Aorta (tissue), 5 donors: ENCODE results near the gene TFG. TPM values are rescaled to one million over a fixed set of nuclear protein-coding genes. Genes with fewer than 3 reads are reported as not detected.

Experiments
- ATAC-seq: fragments of 200-7000 bp; cut with Tn5 transposase; one replicate; pipeline ENCODE4 v1.9.1; 2022; ENCODE audit warnings: moderate library complexity; ENCODE audit not compliant: low FRiP score
- DNase-seq, 2 donors: peaks; one replicate each; pipeline ENCODE4 v3.0.0-alpha.2; 2020
- H3K27ac ChIP-seq, 2 donors: one replicate each; pipeline ENCODE4 v1.5.1; 2013; ENCODE audit warnings: low read length in 2 of 2, mild to moderate bottlenecking in 2 of 2, moderate library complexity in 2 of 2, control low read depth in 1 of 2, inconsistent platforms in 1 of 2, low read depth in 1 of 2
- H3K27me3 ChIP-seq, 2 donors: one replicate each; pipeline ENCODE4 v1.6.1; 2013; ENCODE audit warnings: control low read depth in 1 of 2, low read length in 1 of 2, mild to moderate bottlenecking in 1 of 2, moderate library complexity in 1 of 2; ENCODE audit not compliant: insufficient read depth in 2 of 2, control insufficient read depth in 1 of 2
- H3K36me3 ChIP-seq, 2 donors: one replicate each; pipeline ENCODE4 v1.6.1; 2013; ENCODE audit warnings: control low read depth in 1 of 2, low read length in 1 of 2, mild to moderate bottlenecking in 1 of 2; ENCODE audit not compliant: insufficient read depth in 2 of 2, control insufficient read depth in 1 of 2
- H3K4me1 ChIP-seq, 2 donors: one replicate each; pipeline ENCODE4 v1.6.1; 2013; ENCODE audit warnings: low read length in 2 of 2, control low read depth in 1 of 2, mild to moderate bottlenecking in 1 of 2, moderate library complexity in 1 of 2; ENCODE audit not compliant: insufficient read depth in 2 of 2, control insufficient read depth in 1 of 2
- H3K4me3 ChIP-seq, 2 donors: one replicate each; pipeline ENCODE4 v1.5.1; 2013; ENCODE audit warnings: low read length in 2 of 2, control low read depth in 1 of 2, mild to moderate bottlenecking in 1 of 2
- H3K9me3 ChIP-seq: one replicate; pipeline ENCODE4 v1.6.1; 2013; ENCODE audit warnings: mild to moderate bottlenecking, low read length; ENCODE audit not compliant: control insufficient read depth
- WGBS, 2 donors: extraction: QIAGEN DNeasy Blood & Tissue Kit; methylation state at CpG; one replicate each; pipeline ENCODE4 v1.1.7; 2013; 5-methylcytosine and 5-hydroxymethylcytosine counted together
- intact Hi-C, 2 donors: fragments of 100-400 bp; cut with DNase I; formaldehyde crosslinking; loops; one replicate each; pipeline versions ENCODE4 v1.14.2 to v1.15.0; 2022
- polyA plus RNA-seq, 2 donors: library from polyadenylated mRNA; stranded (reverse); fragments of 200-250 nt; gene quantifications; one replicate each; pipeline ENCODE4 v1.2.3, GENCODE V29; 2013
- total RNA-seq, 2 donors: library from RNA; stranded (reverse); fragmentation: NEBNext Ultra II Directional; extraction: Animal tissue kit (Norgen Biotek cat#: 25700); gene quantifications; one replicate each; pipeline ENCODE4 v1.2.1, GENCODE V29; 2021
- donor health status: healthy with polysubstance abuse.
- donor health status: Bipolar disorder and iron deficiency.
- donor health status: DM: no; HTN: no; CAD: no.
- donor health status: DM: no; HTN: no; CAD: no.
- donor health status: DM: yes; HTN: yes; CAD: no.

TFG gene
- total and polyA plus RNA-seq, 4 donors = 52.3 to 71.9 (median 63.3) TPM

DNA sequence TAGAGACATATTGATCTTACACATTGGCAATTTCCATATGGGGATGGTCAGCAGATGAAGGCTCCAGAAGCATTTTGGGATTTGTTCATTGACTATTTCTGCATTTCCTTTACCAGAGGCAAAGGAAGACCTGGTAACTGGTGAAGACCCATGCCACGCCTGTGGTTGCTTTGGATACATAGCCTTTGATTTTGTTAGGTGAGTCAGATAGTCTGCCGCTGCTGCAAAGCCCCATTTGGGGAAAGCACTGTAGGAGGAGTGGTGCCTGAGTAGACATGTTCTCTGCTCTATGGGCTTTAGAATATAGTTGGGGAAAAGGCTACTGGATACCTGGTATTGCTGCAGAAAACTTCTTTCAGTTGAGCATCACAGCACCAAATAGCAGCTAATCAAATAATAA, 56.8 kb downstream of the TFG start:
- intact Hi-C loops = loop anchor here in 1 of 2 donors (10.0 kb wide), 1 partner anchor 99 kb away; no protein-coding TSS in a partner anchor
- Histone ChIP-seq H3K36me3 (peaks cover 0 to 2% of the 10 kb centered on the region in 2 donors), H3K27me3 (no peaks in the 10 kb centered on the region), H3K4me3 (no peak overlapping the region), H3K4me1 (no peaks in the 10 kb centered on the region), H3K9me3 (peaks cover 1% of the 10 kb centered on the region), H3K27ac (no peak overlapping the region)
- ATAC-seq = no peak
- no peak for DNase-seq
- 97% methylated on average over 2 of the region's 2 CpGs for WGBS, 2 donors

DNA sequence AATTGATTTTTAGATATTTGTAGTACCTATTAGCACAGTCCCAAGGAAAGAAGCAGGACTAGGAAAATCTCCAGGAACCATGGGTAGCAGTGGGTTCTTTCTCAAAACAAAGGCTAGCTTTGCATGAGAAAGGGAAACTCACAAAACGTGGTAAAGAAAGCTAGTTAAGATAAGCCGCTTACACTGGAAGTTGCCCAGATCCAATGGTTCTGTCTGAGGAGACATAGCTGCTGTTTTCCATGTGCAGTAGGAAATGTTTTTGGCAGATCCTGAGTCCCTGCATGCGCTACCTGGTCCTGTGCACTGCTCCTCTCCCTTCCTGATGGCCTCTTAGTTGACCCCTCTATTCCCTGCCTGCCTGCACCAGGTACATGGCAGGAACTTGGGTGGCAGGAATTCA, 60.4 kb downstream of the TFG start:
- no peaks in the 10 kb centered on the region for H3K27me3 ChIP-seq
- peaks cover 1% of the 10 kb centered on the region for H3K9me3 ChIP-seq
- H3K4me3 ChIP-seq = no peak overlapping the region
- 76 to 84% methylated on average over 3 of the region's 3 CpGs for WGBS, 2 donors
- DNase-seq (no peak), ATAC-seq (no peak)
- peaks cover 0 to 2% of the 10 kb centered on the region in 2 donors for H3K36me3 ChIP-seq
- no peak overlapping the region for H3K27ac ChIP-seq
- intact Hi-C loops = loop anchor here in 1 of 2 donors (10.0 kb wide), 1 partner anchor 95 kb away; no protein-coding TSS in a partner anchor
- H3K4me1 ChIP-seq = no peaks in the 10 kb centered on the region

DNA sequence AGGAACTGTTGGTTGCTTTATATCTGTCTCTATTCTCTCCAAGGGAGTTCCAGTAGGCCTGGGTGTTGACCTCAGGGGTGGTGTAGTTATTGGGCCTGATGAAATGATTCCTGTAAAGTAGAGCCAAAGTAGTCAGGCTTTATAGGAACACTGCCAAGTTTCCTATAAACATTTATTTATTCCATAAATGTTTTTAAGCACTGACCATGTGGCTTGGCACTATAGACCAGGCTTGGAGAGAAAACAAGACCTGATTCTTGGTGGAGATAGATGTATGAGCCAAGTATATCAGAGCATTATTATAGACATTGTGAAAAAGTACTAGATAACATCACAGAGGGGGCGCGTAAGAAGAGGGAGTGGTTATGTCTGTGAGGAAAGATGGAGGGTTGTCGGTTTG, 65.9 kb downstream of the TFG start:
- Histone ChIP-seq H3K4me1 (no peaks in the 10 kb centered on the region), H3K36me3 (peaks cover 0 to 4% of the 10 kb centered on the region in 2 donors), H3K9me3 (no peaks in the 10 kb centered on the region), H3K4me3 (no peak overlapping the region), H3K27me3 (no peaks in the 10 kb centered on the region), H3K27ac (no peak overlapping the region)
- ATAC-seq (no peak), DNase-seq (no peak)
- intact Hi-C loops = no loop called here
- WGBS, 2 donors = 94 to 95% methylated on average over 3 of the region's 3 CpGs

DNA sequence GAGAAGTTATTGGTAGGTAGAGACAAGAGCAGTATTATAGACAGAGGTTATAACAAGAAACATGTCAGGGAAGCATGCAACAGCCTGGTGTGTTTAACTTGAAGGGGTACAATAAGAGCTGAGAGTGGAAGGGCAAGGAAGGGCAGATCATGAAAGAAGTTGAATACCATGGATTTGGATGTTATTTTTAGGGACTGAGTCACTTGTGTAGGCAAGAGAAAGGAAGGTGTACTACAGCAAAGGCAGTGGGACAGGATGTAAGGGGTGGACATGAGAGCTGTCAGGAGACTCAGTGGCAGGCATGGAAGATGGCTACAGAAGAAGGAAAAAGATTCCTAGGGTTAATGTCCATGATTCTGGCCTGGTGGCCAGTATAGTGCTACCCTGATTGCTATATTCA, 66.4 kb downstream of the TFG start:
- DNase-seq (no peak), ATAC-seq (no peak)
- Histone ChIP-seq H3K9me3 (no peaks in the 10 kb centered on the region), H3K27ac (no peak overlapping the region), H3K36me3 (peaks cover 0 to 4% of the 10 kb centered on the region in 2 donors), H3K27me3 (no peaks in the 10 kb centered on the region), H3K4me1 (no peaks in the 10 kb centered on the region), H3K4me3 (no peak overlapping the region)
- intact Hi-C loops = no loop called here

DNA sequence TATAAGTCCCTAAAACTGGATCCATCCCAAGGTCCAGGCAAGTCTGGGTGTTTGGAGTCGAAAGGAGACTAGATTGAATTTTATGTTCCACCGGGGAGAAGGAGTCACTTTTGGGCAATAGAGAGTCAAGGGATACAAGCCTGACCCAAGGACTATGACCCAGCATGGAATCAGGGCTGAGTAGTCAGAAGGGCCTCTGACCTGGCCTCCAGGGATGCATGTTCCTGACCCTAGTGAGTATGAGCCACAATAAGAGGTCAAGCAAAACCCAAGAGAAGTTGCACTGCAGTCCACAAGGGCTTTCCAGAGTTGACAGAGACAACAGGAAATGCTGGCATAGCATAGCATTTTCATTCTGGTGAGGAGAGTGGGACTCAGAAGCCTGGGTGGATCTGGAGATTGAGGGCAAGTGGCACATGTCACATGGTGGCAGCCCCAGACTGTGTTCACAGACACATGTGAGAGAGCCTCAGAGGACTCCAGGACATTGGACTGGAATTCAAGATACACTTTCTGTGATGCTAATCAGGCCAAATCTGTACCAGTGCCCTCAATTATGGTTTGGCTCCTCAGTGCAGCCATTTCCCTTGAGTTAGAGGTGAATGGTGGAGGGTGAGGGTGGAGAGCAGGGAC, 66.9 kb downstream of the TFG start:
- WGBS, 2 donors = 94 to 98% methylated on average over 2 of the region's 2 CpGs
- H3K36me3 ChIP-seq = peaks cover 0 to 4% of the 10 kb centered on the region in 2 donors
- no peak overlapping the region for H3K27ac ChIP-seq
- H3K4me3 ChIP-seq = no peak overlapping the region
- intact Hi-C loops = no loop called here
- H3K27me3 ChIP-seq = no peaks in the 10 kb centered on the region
- DNase-seq = no peak
- ATAC-seq = no peak
- H3K4me1 ChIP-seq = no peaks in the 10 kb centered on the region
- no peaks in the 10 kb centered on the region for H3K9me3 ChIP-seq

DNA sequence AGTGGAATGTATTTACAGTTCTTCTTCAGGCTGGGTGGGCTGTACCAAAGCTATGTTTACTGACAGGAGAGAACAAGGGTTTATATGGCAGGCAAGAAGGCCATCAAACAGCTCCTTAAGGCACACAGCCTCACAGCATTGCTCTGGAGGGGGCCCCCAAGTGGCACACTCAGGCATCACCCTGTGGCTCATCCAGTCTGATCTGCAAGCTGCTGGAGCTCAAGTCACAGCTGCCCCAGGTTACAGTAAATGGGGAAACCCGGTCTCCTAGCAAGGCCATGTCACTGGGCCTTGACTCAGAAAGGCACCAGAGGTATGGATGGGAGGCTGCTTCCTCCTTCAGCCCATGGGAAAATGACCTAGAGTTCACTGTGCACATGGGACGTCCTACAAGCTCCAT, 67.5 kb downstream of the TFG start:
- no peak for ATAC-seq
- no peaks in the 10 kb centered on the region for H3K27me3 ChIP-seq
- H3K4me3 ChIP-seq = no peak overlapping the region
- H3K27ac ChIP-seq = no peak overlapping the region
- 87 to 91% methylated on average over 2 of the region's 2 CpGs for WGBS, 2 donors
- no peaks in the 10 kb centered on the region for H3K9me3 ChIP-seq
- no peaks in the 10 kb centered on the region for H3K4me1 ChIP-seq
- no peak for DNase-seq
- intact Hi-C loops = no loop called here
- peaks cover 0 to 4% of the 10 kb centered on the region in 2 donors for H3K36me3 ChIP-seq

DNA sequence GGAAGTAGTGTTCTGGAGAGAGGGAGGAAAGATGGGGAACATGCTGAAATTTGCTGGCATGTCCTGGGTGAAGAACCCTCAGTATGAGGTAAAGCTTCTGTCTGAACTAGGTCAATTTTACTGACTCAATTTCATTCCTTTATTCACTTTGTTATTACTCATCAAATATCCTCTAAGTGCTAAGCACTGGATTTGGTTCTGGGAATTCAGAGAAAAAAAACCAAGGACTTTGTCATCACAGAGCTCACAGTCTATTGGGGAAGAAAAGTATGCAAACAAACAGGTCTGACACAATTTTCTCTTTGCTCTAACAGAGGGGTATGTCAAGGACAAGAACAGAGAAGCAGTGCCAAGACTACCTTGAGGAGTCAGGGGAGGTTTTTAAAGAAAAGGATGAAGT, 68.0 kb downstream of the TFG start:
- no peak for DNase-seq
- peaks cover 0 to 4% of the 10 kb centered on the region in 2 donors for H3K36me3 ChIP-seq
- intact Hi-C loops = no loop called here
- no peaks in the 10 kb centered on the region for H3K9me3 ChIP-seq
- ATAC-seq = no peak
- H3K4me1 ChIP-seq = no peaks in the 10 kb centered on the region
- no peak overlapping the region for H3K27ac ChIP-seq
- no peak overlapping the region for H3K4me3 ChIP-seq
- H3K27me3 ChIP-seq = no peaks in the 10 kb centered on the region

DNA sequence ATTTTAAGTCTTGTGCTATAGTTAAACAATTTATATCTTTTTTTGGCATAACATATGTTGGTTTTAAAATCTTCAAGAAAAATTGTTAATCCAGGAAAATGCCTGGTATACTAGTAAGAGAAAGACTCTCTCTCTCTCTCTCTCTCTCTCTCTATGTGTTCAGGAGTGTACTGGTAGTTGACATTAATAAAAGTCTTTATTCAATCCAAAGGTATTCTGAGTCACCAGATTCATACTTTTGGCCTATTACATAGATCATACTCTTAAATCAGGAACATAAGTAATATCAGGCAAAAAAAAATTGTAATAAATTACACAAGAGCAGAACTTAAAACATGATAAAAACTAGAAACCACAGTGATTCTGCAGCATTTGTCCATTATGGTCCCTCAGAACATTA, 70.2 kb downstream of the TFG start:
- Histone ChIP-seq H3K36me3 (peaks cover 0 to 4% of the 10 kb centered on the region in 2 donors), H3K9me3 (no peaks in the 10 kb centered on the region), H3K4me1 (no peaks in the 10 kb centered on the region), H3K4me3 (no peak overlapping the region), H3K27ac (no peak overlapping the region), H3K27me3 (no peaks in the 10 kb centered on the region)
- no peak for ATAC-seq
- DNase-seq = no peak
- intact Hi-C loops = no loop called here

DNA sequence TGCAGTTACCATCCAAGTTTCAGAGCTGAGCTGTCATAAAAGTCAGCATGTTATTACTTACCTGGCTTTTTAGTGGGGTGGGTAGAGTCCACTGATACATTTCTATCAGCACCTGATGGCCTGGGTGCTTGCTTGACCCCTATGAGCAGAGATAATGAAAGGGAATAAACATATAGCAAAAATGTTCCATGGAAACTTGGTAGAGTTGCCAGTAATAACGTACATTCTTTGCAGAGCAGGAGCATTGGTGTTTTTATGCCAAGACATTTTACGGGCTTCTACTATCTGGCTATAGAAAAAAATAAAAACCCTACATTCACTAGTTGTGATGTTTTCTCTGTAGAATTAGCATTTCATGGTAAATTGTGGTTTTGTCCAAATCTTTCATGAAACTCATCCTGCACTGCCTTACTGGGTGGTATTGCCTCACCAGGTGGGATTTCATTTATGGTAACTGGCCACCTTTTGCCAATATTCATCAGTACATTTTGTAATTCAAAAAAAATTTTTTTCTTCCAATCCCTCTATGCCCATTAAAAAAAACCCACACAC, 70.9 kb downstream of the TFG start:
- H3K36me3 ChIP-seq = peaks cover 0 to 4% of the 10 kb centered on the region in 2 donors
- no peak for DNase-seq
- no peak overlapping the region for H3K4me3 ChIP-seq
- intact Hi-C loops = no loop called here
- H3K27ac ChIP-seq = no peak overlapping the region
- ATAC-seq = no peak
- H3K4me1 ChIP-seq = no peaks in the 10 kb centered on the region
- H3K27me3 ChIP-seq = no peaks in the 10 kb centered on the region
- H3K9me3 ChIP-seq = no peaks in the 10 kb centered on the region
- 16 to 28% methylated on average over 2 of the region's 2 CpGs for WGBS, 2 donors
